HG02938 (cell line): ENCODE data around the gene DTX3L.

Source experiments
- ATAC-seq: cut with Tn5 transposase; IDR thresholded peaks from one replicate; pipeline ENCODE4 v1.9.1; 2021; ENCODE audit warnings: mild to moderate bottlenecking, moderate library complexity; ENCODE audit not compliant: unreplicated experiment

Gene DTX3L

DNA sequence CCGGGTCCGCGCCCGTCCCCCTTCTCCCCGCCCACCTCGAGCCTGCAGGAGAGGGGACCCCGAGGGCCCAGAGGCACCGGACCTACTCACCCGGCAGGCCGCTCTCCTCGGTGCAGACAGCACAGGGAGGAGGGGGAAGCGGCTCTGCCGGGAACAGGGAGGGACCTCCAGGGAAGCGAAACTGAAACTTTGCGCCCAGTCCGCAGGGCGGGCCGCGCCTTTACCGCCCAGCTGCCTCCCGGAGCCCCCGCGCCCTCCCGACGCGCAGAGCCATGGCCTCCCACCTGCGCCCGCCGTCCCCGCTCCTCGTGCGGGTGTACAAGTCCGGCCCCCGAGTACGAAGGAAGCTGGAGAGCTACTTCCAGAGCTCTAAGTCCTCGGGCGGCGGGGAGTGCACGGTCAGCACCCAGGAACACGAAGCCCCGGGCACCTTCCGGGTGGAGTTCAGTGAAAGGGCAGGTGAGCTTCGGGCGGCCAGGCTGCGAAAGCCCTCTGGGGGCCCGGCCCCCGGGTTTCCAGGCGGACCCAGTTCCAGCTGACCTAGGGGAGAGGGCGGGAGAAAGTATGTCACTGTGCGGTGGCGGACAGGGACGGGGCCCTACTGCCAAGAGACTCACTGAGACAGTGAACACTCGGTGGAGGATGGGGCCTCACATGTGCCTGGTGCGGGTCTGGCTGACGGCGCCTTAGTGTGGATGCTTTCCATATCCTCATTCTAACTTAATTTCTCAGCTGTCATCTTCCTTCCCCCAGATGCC is at the start of gene DTX3L, which contains the start of gene PARP9:
DTX3L (plus strand) TSS at position 184 of the 758 bp plus-strand sequence; CDS start at position 273, 89 bp downstream.
PARP9 (minus strand) TSS at position 146 of the 758 bp plus-strand sequence. CDS start 4,680 bp downstream, outside the sequence.
- peak; percentile 51 for ATAC-seq

- no peak for ATAC-seq
Measured at GRCh38 chr3:122515020-122515468, 49.1 kb upstream of the DTX3L start.

- no peak for ATAC-seq
Measured at GRCh38 chr3:122515870-122516269, 48.3 kb upstream of the DTX3L start.

- ATAC-seq: no peak
Measured at GRCh38 chr3:122516846-122517360, 47.2 kb upstream of the DTX3L start.

DNA sequence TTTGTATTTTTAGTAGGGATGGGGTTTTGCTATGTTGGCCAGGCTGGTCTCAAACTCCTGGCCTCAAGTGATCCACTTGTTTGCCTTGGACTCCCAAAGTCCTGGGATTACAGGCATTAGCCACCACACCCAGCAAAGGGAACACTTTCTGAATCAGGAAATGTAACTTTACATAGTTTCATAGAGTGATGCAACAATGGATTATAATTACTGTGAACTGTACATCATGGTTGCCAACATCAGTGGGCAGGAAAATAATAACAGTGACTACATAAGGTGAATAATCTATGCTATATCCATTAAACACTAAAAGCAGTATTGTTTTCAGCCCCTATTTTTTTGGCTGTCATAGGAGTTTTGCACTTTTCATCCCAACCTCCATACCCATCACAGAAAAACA is 44.4 kb upstream of the DTX3L start:
- ATAC-seq: no peak

DNA sequence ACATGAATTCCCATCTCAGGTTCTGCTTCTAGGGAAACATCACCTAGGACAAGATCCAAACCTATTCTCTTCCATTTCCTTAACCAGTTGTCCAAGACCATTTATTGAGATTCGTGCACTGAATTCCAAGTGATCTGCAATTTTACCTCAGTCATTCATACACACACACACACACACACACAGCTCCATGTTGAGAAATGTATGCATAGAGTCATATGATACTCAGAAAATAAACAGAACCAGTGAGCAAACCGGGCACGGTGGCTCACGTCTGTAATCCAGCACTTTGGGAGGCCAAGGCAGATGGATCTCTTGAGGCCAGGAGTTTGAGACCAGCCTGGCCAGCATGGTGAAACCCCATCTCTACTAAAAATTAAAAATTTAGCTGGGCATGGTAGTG is 43.3 kb upstream of the DTX3L start:
- ATAC-seq: no peak

- ATAC-seq: no peak
Measured at GRCh38 chr3:122523317-122523716, 40.8 kb upstream of the DTX3L start.

- no peak for ATAC-seq
Measured at GRCh38 chr3:122530164-122530563, 34.0 kb upstream of the DTX3L start.

DNA sequence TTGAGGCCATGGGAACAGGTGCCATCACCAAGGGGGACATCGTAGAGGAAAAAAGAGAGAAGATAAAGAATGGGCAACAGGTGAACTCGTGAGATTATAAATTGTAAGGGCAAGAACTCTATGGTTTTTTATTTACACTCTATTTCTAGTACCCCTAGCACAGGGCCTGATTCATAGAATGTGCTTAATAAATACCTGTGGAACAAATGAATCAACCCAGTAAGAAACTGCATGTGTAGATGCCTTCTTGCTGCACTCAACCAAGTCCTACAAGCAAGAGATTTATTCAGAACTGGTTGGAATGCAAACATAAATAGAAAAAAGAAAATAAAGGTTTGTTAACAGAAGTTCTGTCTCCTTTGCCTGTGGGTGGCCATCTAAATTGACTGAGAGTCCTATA is 30.7 kb upstream of the DTX3L start:
- no peak for ATAC-seq

DNA sequence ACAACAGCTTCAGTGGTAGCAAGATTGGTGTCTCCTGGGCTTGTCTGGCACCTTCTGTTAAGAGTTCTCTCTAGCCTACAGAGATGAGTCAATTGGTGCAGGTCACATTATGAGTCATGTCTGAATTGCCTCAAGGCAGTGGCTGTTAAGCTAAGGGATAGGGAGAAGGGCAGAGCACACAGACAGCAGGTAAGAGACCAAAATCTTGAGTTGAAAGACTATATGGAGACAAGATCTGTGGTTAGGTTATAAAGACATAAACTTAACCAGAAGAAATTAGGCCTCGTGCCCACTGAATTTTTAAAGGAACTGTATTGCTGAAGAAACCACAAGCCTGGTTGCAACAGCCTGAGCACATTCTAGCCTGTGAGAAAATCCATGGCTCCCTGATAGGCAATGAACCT is 30.2 kb upstream of the DTX3L start:
- peak; percentile 100 for ATAC-seq

DNA sequence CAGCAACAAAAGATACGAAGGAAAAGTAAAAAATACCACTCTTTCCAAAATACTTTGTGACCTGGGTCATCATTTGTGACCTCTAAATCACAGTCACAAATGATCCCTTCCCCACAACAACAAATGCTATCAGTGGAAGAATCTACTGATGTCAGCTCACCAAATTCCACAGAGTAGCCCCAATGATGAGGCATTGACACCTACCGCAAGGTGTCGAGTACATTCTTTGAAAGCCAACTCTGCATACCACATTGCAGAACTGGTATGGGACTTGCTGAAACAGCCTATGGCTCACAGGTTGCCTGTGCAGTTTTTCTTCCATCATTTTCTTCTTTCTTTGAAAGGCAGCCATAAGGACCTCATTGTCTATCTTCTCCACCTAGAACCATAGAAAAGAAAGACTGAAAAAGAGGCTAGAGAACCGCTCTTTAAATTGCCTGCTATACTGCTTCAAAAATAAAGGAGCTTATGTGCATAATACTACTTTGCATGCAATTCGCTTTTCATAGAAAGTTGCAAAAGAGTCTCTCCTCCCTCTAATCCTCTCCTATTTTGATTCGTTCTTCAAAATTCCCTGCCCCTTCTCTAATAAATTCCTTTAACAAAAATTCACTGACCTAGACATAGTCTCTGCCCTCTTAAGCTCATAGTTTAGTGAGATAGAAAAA is 28.0 kb upstream of the DTX3L start:
- ATAC-seq: no peak

DNA sequence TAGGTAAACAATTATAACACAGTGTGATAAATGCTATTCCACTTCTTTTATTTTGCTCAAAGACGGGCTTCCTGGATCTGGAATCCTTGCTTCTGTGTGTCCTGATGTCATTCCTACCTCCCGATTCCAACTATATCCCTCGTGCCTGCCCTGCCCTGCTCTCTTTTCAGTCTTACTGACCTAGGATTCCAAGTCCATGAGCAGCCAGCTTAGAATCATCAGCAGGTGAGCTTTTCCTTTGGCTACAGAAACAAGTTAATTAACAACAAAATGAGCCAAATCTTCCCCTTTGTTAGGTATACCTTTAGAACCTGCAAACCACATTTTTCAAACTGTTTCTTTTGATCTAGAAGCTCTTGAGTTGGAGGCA is 27.5 kb upstream of the DTX3L start:
- no peak for ATAC-seq

DNA sequence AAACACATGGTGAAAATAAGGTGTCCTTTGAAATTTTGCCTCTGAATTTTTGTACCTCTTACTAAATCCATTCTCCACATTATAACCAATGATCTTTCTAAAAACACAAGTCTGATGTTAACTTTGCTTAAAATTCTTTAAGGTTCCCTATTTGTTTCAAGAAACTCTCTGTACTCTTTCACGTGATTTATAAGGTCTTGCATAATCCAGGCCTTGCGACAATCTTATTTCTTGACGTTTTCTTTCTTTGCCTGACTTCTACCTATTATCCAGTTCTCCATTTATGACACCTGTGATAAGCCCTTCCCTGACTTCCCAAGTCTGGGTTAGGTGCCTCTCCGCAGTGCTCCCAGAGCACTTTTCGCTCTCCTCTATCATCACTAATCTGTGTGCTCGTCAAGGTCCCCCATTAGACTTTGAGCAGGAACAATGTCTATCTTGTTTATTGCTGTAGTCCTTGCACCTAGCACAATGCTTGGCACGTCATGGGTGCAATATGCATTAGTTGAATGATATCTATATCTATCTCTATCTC is 25.1 kb upstream of the DTX3L start:
- ATAC-seq: no peak

GRCh38 chr3:122546151-122546550 is 18.0 kb upstream of the DTX3L start:
- no peak for ATAC-seq

DNA sequence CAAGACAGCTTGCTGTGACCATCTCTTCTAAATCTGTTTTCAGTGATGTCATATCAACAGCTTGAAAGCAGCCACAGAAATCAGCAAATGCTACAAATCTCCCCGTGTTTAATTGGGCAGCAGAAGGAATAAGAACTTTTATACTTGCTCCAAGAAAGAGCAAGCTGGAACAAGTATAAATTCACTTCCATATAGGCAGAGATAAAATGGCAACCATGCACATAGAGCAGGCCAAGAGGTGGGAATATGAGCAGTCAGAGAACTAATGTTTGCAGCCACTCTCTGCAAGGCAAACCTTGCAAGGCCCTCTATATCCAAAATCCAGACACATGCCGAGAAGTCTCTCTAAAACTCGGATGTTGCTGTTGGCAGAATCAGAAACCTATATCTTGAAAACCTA is 16.1 kb upstream of the DTX3L start:
- no peak for ATAC-seq

DNA sequence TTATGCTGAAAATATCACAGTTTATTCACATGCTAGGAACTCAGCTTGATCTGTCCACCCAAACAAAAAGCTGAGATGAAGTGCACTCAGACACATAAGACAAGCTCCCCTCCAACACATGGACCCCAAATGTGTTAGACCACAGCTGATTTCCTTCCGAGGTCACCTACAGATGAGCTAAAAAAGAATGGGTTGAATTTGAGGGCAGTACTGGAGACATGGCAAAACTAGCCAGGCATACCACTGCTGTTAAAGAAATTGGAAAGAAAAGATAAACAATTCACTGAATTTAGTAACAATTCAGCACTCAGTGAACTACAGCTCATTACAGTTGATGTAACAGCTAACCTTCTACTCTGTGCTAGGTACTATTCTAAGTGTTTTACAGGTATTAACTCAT is 15.5 kb upstream of the DTX3L start:
- ATAC-seq: no peak

GRCh38 chr3:122553171-122553570 is 11.0 kb upstream of the DTX3L start:
- no peak for ATAC-seq

- ATAC-seq: no peak
Measured at GRCh38 chr3:122555275-122556071, 8.7 kb upstream of the DTX3L start.

GRCh38 chr3:122557356-122557755 is 6.8 kb upstream of the DTX3L start:
- no peak for ATAC-seq

- no peak for ATAC-seq
Measured at GRCh38 chr3:122558605-122559004, 5.5 kb upstream of the DTX3L start.

- ATAC-seq: no peak
Measured at GRCh38 chr3:122559906-122560305, 4.2 kb upstream of the DTX3L start.
